GM19099 (cell line): Measurements from ENCODE around the gene AGBL4.

Experiments used
- POLR2A ChIP-seq: IDR thresholded peaks from 3 replicates; pipeline ENCODE4 v1.6.1; 2011; ENCODE audit warnings: low read depth; ENCODE audit not compliant: insufficient read length; ENCODE audit errors: extremely low read depth

The AGBL4 gene

DNA sequence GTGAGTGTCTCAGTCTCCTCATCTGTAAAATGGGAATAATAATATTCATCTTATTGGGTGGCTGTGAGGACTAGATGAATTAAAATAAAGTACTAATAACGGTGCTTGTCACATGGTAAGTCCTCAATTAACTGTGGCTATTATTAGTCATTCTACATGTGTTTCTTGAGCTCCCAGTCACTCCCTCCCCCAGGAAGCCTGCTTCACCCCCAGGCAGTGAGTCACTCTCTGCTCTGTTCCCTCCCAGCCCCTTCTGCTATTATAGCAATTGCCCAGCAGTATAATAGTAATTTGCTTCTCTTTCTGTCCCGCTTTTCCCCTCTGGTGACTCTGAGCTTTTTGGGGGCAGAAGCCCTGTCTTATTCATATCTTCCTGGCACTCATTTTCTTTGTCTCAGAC lies 1349.1 kb downstream of the AGBL4 start:
- TF ChIP-seq POLR2A = no peak

GRCh38 chr1:48673332-48674105 lies 1350.2 kb downstream of the AGBL4 start:
- TF ChIP-seq POLR2A = no peak

- no peak for TF ChIP-seq POLR2A
These were observed 1352.2 kb downstream of the AGBL4 start for GRCh38 chr1:48671578-48671977.

GRCh38 chr1:48670234-48671020 lies 1353.3 kb downstream of the AGBL4 start:
- no peak for TF ChIP-seq POLR2A

DNA sequence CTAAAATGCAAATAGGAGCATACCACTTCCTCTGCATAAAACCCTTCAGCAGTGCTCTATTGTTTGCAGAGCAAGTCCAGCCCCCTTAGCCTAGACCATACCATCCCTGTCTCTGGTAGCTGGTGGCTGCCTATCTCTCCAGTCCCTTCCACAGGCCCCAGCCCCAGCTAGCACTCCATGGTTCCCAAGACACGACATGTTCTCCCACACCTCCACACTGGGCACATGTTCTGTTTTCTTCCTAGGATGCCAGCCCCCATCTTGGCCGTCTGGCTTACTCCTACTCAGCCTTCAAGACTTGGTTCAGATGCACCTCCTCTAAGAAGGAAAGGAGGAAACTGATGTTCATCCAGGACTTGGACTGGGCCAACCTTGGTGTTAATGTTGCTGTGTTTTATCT lies 1355.4 kb downstream of the AGBL4 start:
- no peak for TF ChIP-seq POLR2A

DNA sequence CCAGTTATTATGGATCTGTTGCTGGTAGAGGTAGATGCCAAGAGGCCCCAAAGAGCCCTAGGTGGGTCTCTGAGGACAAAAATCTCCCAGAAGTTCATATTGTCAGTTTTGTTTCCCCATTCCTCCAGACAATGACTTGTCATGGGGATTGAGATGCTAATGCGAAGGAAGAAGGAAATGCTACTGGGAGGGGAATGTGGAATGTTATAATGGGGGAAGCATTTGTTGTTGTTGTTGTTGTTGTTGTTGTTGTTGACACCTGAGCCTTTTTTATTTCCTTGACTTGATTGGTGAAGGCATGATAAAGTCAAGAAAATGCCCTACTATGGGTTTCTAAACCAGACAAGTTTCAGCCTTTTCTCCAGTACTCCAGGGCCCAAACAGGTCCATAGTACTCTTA lies 1356.0 kb downstream of the AGBL4 start:
- no peak for TF ChIP-seq POLR2A

- no peak for TF ChIP-seq POLR2A
These were observed 1357.9 kb downstream of the AGBL4 start for GRCh38 chr1:48665708-48666407.

DNA sequence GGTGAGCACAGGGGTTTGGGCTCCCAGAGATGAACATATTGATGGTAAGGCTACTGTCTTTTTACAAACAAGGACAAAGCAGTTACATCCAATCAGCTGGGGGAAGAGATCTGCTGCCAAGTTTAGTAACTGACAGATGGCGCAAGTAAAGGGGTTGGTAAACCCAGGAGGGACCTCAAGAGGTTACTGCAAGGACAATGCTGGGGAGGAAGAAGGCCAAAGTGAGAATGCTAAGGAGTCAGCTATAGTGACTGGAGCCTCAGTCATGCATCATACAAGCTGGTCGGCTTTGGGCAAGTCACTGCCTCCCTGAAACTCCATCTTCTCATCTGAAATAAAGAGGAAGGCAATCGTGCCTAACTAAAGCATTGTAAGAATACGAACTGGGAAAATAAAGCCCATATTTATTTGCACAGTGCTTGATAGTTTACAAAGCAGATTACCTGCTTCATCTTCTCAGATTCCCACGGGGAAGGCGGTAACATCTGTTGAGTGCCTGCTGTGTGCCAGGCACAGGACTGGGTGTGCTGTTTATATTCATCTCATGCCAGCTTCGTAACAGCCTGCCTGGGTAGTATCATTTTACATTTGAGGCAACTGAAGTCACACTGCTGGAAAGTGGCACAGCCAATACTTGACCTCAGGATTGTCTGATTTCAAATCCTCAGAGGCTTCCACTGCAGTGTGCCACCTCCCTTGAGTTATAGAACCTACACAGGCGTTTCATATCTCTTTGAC lies 1361.9 kb downstream of the AGBL4 start:
- TF ChIP-seq POLR2A = no peak

GRCh38 chr1:48659801-48660200 lies 1364.0 kb downstream of the AGBL4 start:
- TF ChIP-seq POLR2A = no peak

GRCh38 chr1:48657413-48657812 lies 1366.3 kb downstream of the AGBL4 start:
- TF ChIP-seq POLR2A = no peak

GRCh38 chr1:48654606-48655210 lies 1369.0 kb downstream of the AGBL4 start:
- no peak for TF ChIP-seq POLR2A

DNA sequence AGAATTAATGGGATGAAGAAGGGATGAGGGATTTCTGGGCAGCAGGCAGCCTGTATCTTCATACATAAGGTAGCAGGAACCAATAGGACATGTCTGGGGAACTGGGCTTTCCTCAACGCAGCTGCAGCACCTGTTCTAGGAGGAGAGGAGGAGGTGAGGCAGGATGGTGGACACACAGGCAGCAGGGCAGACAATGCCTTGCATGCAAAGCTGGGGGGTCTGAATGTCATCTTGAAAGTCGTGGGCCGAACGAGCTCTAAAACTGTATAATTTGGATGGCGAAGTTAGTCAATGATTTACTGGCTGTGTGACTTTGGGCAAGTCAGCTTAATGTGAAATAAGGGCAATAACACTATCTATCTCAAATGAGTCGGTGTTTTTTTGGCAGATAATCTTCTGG lies 1371.4 kb downstream of the AGBL4 start:
- TF ChIP-seq POLR2A = no peak

DNA sequence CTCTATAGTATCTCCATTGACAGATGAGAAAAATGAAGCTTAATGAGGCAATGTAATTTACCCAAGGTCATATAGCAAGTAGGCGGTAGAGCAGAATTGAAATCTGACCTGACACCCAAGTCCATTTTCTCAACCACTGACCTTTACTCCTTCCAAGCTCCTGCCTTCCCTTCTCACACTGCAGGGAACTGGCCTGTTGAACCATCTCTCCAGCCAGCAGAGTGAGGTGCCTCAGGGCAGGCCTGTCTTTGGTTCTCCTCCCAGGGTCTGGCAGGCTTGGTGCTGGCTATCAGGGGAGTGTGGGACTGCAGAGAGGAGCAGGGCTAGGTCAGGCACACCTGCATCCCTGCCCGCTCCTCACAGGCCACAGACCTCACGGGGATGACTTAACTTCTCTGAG lies 1373.9 kb downstream of the AGBL4 start:
- TF ChIP-seq POLR2A = no peak

DNA sequence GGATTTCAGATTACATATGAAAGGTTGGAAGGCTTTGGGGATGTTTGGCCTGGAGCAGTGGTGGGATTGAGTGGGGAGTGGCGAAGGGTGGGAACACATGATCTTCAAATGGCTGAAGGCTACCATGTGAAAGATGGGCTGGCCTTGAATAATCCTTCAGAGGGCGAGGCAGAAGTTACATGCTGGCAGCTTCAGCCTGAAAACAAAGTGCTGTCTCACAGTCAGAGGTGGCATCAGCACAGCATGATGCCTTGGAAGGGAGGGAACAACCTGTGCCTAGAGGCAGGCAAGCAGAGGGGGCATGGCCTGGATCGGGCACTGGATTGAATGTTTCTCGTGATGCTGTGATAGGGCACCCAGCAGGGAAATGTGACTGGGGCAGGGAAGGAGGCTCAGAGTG lies 1377.9 kb downstream of the AGBL4 start:
- no peak for TF ChIP-seq POLR2A

DNA sequence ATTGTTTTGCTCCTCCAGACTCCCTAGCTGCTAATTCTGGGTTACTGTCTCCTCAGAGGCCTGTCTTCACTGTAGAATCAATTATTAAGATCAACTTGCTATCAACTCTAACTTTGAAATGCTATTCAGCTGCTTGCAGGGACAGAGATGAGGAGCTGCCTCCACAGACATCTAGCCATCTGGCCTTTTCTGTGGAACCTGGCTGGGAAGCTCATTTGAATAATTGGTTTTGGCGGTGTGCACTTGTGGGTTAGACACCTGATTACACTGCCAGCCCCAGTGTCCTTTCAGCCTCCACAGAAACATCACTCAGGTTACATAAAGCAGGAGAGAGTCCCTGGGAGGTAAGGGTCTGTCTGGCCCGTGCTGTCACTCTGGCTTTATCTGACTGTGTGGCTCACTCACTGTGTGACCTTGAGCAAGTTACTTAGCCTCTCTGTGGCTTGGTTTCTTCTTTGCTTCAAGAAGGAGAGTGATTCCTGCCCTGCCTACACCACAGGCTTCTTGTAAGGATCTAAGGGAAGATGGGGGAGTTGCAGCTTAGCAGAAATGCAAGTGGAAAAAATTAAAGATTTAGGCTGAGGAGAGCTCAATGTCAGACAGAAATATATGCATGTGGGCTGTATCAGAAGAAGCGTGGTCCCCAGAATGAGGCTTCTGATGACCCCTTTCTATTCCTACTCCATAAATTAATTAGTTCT lies 1378.7 kb downstream of the AGBL4 start:
- no peak for TF ChIP-seq POLR2A
